Liver (tissue), 9 donors: ENCODE results near the gene CCDC12. TPM values are rescaled to one million over a fixed set of nuclear protein-coding genes. Genes with fewer than 3 reads are reported as not detected.

Experiments
- DNase-seq: peaks from one replicate; pipeline ENCODE4 v3.0.0-alpha.2; 2017; ENCODE audit warnings: low spot score
- H3K27ac ChIP-seq, 2 donors: one replicate each; pipeline ENCODE4 v1.7.0; 2013; ENCODE audit warnings: inconsistent platforms in 2 of 2, low read length in 2 of 2, control low read depth in 1 of 2, low read depth in 1 of 2, mild to moderate bottlenecking in 1 of 2
- H3K27me3 ChIP-seq, 4 donors: one replicate each; pipeline versions ENCODE4 v1.6.1 to v1.7.0; 2013; ENCODE audit warnings: low read length in 3 of 4, inconsistent platforms in 1 of 4, mild to moderate bottlenecking in 1 of 4, moderate library complexity in 1 of 4; ENCODE audit not compliant: control insufficient read depth in 4 of 4, insufficient read depth in 4 of 4
- H3K36me3 ChIP-seq, 4 donors: one replicate each; pipeline versions ENCODE4 v1.6.1 to v1.7.0; 2013; ENCODE audit warnings: low read length in 3 of 4, mild to moderate bottlenecking in 3 of 4, low read depth in 1 of 4, moderate library complexity in 1 of 4; ENCODE audit not compliant: control insufficient read depth in 4 of 4, insufficient read depth in 3 of 4
- H3K4me1 ChIP-seq, 4 donors: one replicate each; pipeline versions ENCODE4 v1.6.1 to v1.7.0; 2013; ENCODE audit warnings: low read length in 3 of 4, mild to moderate bottlenecking in 3 of 4, moderate library complexity in 1 of 4; ENCODE audit not compliant: control insufficient read depth in 4 of 4, insufficient read depth in 4 of 4
- H3K4me3 ChIP-seq, 3 donors: one replicate each; pipeline versions ENCODE4 v1.6.1 to v1.7.0; 2013; ENCODE audit warnings: low read length in 3 of 3, control low read depth in 1 of 3, low read depth in 1 of 3, mild to moderate bottlenecking in 1 of 3
- H3K9ac ChIP-seq, 2 donors: one replicate each; pipeline ENCODE4 v1.7.0; 2013; ENCODE audit warnings: low read length in 2 of 2, mild to moderate bottlenecking in 2 of 2, moderate library complexity in 2 of 2, control low read depth in 1 of 2, low read depth in 1 of 2
- H3K9me3 ChIP-seq, 4 donors: one replicate each; pipeline versions ENCODE4 v1.6.1 to v1.7.0; 2013; ENCODE audit warnings: low read length in 3 of 4; ENCODE audit not compliant: control insufficient read depth in 4 of 4
- EGR1 ChIP-seq, 2 donors: IDR thresholded peaks; 2 replicates each; pipeline ENCODE4 v1.6.1; 2016 to 2018; ENCODE audit warnings: antibody characterized with exemption in 2 of 2, low read depth in 2 of 2
- FOXA1 ChIP-seq: IDR thresholded peaks from 2 replicates; pipeline ENCODE4 v1.6.1; 2016; ENCODE audit warnings: antibody characterized with exemption
- FOXA2 ChIP-seq: IDR thresholded peaks from 2 replicates; pipeline ENCODE4 v1.6.1; 2016; ENCODE audit warnings: antibody characterized with exemption
- GABPA ChIP-seq, 2 donors: IDR thresholded peaks in 1 of 2; conservative IDR thresholded peaks in 1 of 2; 2 replicates each; pipeline ENCODE4 v1.6.1; 2016; ENCODE audit warnings: antibody characterized with exemption in 2 of 2, mild to moderate bottlenecking in 1 of 2, moderate library complexity in 1 of 2
- HNF4A ChIP-seq, 2 donors: conservative IDR thresholded peaks; 2 replicates each; pipeline ENCODE4 v1.6.1; 2016; ENCODE audit warnings: antibody characterized with exemption in 2 of 2, mild to moderate bottlenecking in 2 of 2
- HNF4G ChIP-seq: IDR thresholded peaks from 2 replicates; pipeline ENCODE4 v1.6.1; 2016; ENCODE audit warnings: antibody characterized with exemption
- JUND ChIP-seq, 2 donors: IDR thresholded peaks; 2 replicates each; pipeline ENCODE4 v1.6.1; 2016; ENCODE audit warnings: antibody characterized with exemption in 2 of 2
- MAX ChIP-seq: IDR thresholded peaks from 2 replicates; pipeline ENCODE4 v1.6.1; 2016; ENCODE audit warnings: antibody characterized with exemption
- NR2F2 ChIP-seq: IDR thresholded peaks from 2 replicates; pipeline ENCODE4 v1.6.1; 2016; ENCODE audit warnings: antibody characterized with exemption
- RAD21 ChIP-seq, 2 donors: IDR thresholded peaks; 2 replicates each; pipeline ENCODE4 v1.6.1; 2016; ENCODE audit warnings: antibody characterized with exemption in 2 of 2, mild to moderate bottlenecking in 2 of 2
- RXRA ChIP-seq, 2 donors: IDR thresholded peaks; 2 replicates each; pipeline ENCODE4 v1.6.1; 2017 to 2018; ENCODE audit warnings: antibody characterized with exemption in 2 of 2, mild to moderate bottlenecking in 1 of 2
- SP1 ChIP-seq: IDR thresholded peaks from 2 replicates; pipeline ENCODE4 v1.6.1; 2018; ENCODE audit warnings: antibody characterized with exemption, mild to moderate bottlenecking
- TAF1 ChIP-seq: conservative IDR thresholded peaks from 2 replicates; pipeline ENCODE4 v1.6.1; 2016; ENCODE audit warnings: antibody characterized with exemption, mild to moderate bottlenecking
- YY1 ChIP-seq: IDR thresholded peaks from 2 replicates; pipeline ENCODE4 v1.6.1; 2016; ENCODE audit warnings: antibody characterized with exemption, mild to moderate bottlenecking
- ZBTB33 ChIP-seq: IDR thresholded peaks from 2 replicates; pipeline ENCODE4 v1.6.1; 2016; ENCODE audit warnings: antibody characterized with exemption
- WGBS: extraction: QIAGEN DNeasy Blood & Tissue Kit; methylation state at CpG from one replicate; pipeline ENCODE4 v1.1.7; 2013; 5-methylcytosine and 5-hydroxymethylcytosine counted together
- polyA plus RNA-seq, 2 donors: library from polyadenylated mRNA; stranded (reverse) in 1 of 2; unstranded in 1 of 2; fragments of 200-250 nt in 1 of 2; fragments of >200 nt in 1 of 2; fragmentation: Nextera tagmentation in 1 of 2; extraction: Ambion mirVana in 1 of 2; gene quantifications; one replicate each; pipeline versions ENCODE4 v1.2.1 to v1.2.3, GENCODE V29; 2013 to 2015
- total RNA-seq, 2 donors: library from RNA; depleted of rRNA; stranded (reverse); fragments of >200 nt; gene quantifications; one replicate each; pipeline ENCODE4 v1.2.3, GENCODE V29; 2014
- TF ChIP-seq, protein P1 (sequence below): fragments of 150-350 bp; IDR thresholded peaks from 2 replicates; pipeline ENCODE4 v1.5.1; 2017; ENCODE audit warnings: improper control_type of control experiment, low read depth, low read length; ENCODE audit not compliant: missing input control
- TF ChIP-seq, protein P2 (sequence below): IDR thresholded peaks from 2 replicates; pipeline ENCODE4 v1.6.1; 2016; ENCODE audit warnings: antibody characterized with exemption, mild to moderate bottlenecking
- TF ChIP-seq, protein P3 (sequence below): IDR thresholded peaks from 2 replicates; pipeline ENCODE4 v1.6.1; 2016; ENCODE audit warnings: antibody characterized with exemption
- donor health status: healthy.
- donor health status: healthy.
- donor health status: healthy.
- donor health status: healthy.
- donor health status: healthy.

Gene CCDC12
- total and polyA plus RNA-seq, 4 donors, result 8.5 to 35.1 (median 26.6) TPM

DNA sequence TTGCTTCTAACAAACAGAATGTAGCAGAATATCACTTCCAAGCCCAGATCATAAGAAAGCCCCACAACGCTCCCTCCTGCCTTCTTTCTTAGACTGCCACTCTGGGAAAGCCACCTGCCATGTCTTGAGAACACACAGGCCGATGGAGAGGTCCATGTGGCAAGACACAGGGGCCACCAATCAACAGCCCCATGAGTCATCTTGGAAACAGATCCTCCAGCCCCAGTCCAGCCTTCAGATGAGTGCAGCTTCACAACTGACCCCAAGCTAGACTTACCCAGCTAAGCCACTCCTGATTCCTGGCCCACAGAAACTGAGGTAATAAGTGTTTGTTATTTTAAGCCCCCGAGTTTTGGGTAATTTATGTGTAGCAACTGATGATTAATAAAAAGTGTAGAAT lies 59.3 kb downstream of the CCDC12 start:
- WGBS, result 97% methylated on average over 3 of the region's 3 CpGs
- no peak for TF ChIP-seq ZBTB33
- TF ChIP-seq, protein P1, sequence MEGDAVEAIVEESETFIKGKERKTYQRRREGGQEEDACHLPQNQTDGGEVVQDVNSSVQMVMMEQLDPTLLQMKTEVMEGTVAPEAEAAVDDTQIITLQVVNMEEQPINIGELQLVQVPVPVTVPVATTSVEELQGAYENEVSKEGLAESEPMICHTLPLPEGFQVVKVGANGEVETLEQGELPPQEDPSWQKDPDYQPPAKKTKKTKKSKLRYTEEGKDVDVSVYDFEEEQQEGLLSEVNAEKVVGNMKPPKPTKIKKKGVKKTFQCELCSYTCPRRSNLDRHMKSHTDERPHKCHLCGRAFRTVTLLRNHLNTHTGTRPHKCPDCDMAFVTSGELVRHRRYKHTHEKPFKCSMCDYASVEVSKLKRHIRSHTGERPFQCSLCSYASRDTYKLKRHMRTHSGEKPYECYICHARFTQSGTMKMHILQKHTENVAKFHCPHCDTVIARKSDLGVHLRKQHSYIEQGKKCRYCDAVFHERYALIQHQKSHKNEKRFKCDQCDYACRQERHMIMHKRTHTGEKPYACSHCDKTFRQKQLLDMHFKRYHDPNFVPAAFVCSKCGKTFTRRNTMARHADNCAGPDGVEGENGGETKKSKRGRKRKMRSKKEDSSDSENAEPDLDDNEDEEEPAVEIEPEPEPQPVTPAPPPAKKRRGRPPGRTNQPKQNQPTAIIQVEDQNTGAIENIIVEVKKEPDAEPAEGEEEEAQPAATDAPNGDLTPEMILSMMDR, result no peak
- Histone ChIP-seq H3K9me3 (no peaks in the 10 kb centered on the region), H3K9ac (no peak overlapping the region), H3K4me1 (peaks cover 0 to 6% (median 3%) of the 10 kb centered on the region in 4 donors), H3K27me3 (no peaks in the 10 kb centered on the region), H3K4me3 (no peak overlapping the region), H3K36me3 (peaks cover 19 to 30% (median 24%) of the 10 kb centered on the region in 4 donors), H3K27ac (no peak overlapping the region)
- DNase-seq, result no peak

DNA sequence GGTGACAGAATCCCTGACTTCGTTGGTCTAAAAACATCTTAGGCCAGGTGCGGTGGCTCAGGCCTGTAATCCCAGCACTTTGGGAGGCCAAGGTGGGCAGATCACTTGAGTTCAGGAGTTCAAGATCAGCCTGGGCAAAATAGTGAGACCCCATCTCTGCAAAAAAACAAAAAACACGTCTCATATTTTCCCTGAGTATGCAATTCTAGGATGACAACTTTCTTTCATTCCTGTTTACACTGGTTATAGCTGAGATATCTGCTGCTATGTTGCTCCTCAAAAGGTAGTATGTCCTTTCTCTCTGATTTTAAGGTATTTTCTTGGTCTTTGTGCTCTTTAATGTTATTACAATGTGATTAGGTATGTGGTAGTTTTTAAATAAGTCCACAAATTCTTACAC lies 59.7 kb downstream of the CCDC12 start:
- DNase-seq, result no peak
- Histone ChIP-seq H3K27me3 (no peaks in the 10 kb centered on the region), H3K36me3 (peaks cover 15 to 25% (median 21%) of the 10 kb centered on the region in 4 donors), H3K4me1 (peaks cover 0 to 6% (median 3%) of the 10 kb centered on the region in 4 donors), H3K4me3 (no peak overlapping the region), H3K9ac (no peak overlapping the region), H3K27ac (no peak overlapping the region), H3K9me3 (no peaks in the 10 kb centered on the region)
- TF ChIP-seq JUND (IDR thresholded peaks at IDR 0.05), result no peak
- TF ChIP-seq EGR1 (IDR thresholded peaks at IDR 0.05; ENCODE audit: low read depth in 2 of 2), result no peak
- no peak for TF ChIP-seq HNF4G
- TF ChIP-seq MAX, result no peak
- 87% methylated on average over 3 of the region's 3 CpGs for WGBS

GRCh38 chr3:46916278-46916677 lies 60.3 kb downstream of the CCDC12 start:
- H3K27me3 ChIP-seq, result no peaks in the 10 kb centered on the region
- DNase-seq, result no peak
- peaks cover 12 to 20% (median 16%) of the 10 kb centered on the region in 4 donors for H3K36me3 ChIP-seq
- no peak overlapping the region for H3K9ac ChIP-seq
- H3K4me3 ChIP-seq, result no peak overlapping the region
- peaks cover 0 to 6% (median 3%) of the 10 kb centered on the region in 4 donors for H3K4me1 ChIP-seq
- 93% methylated on average over 1 of the region's 1 CpG for WGBS
- no peaks in the 10 kb centered on the region for H3K9me3 ChIP-seq
- H3K27ac ChIP-seq, result no peak overlapping the region
- TF ChIP-seq RXRA (IDR thresholded peaks at IDR 0.05), result no peak
- TF ChIP-seq FOXA2, result no peak
- no peak for TF ChIP-seq YY1
- no peak for TF ChIP-seq FOXA1
- no peak for TF ChIP-seq GABPA (IDR thresholded peaks at IDR 0.05 in 1 of 2, conservative IDR thresholded peaks at IDR 0.05 in 1 of 2)
- TF ChIP-seq JUND (IDR thresholded peaks at IDR 0.05), result no peak
- TF ChIP-seq TAF1, result no peak
- no peak for TF ChIP-seq MAX
- TF ChIP-seq HNF4G, result no peak
- TF ChIP-seq, protein P1, result no peak
- TF ChIP-seq NR2F2, result no peak
- TF ChIP-seq, protein P2, sequence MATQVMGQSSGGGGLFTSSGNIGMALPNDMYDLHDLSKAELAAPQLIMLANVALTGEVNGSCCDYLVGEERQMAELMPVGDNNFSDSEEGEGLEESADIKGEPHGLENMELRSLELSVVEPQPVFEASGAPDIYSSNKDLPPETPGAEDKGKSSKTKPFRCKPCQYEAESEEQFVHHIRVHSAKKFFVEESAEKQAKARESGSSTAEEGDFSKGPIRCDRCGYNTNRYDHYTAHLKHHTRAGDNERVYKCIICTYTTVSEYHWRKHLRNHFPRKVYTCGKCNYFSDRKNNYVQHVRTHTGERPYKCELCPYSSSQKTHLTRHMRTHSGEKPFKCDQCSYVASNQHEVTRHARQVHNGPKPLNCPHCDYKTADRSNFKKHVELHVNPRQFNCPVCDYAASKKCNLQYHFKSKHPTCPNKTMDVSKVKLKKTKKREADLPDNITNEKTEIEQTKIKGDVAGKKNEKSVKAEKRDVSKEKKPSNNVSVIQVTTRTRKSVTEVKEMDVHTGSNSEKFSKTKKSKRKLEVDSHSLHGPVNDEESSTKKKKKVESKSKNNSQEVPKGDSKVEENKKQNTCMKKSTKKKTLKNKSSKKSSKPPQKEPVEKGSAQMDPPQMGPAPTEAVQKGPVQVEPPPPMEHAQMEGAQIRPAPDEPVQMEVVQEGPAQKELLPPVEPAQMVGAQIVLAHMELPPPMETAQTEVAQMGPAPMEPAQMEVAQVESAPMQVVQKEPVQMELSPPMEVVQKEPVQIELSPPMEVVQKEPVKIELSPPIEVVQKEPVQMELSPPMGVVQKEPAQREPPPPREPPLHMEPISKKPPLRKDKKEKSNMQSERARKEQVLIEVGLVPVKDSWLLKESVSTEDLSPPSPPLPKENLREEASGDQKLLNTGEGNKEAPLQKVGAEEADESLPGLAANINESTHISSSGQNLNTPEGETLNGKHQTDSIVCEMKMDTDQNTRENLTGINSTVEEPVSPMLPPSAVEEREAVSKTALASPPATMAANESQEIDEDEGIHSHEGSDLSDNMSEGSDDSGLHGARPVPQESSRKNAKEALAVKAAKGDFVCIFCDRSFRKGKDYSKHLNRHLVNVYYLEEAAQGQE, result no peak
- TF ChIP-seq RAD21 (IDR thresholded peaks at IDR 0.05), result no peak
- no peak for TF ChIP-seq HNF4A (conservative IDR thresholded peaks at IDR 0.05)
- TF ChIP-seq, protein P3, sequence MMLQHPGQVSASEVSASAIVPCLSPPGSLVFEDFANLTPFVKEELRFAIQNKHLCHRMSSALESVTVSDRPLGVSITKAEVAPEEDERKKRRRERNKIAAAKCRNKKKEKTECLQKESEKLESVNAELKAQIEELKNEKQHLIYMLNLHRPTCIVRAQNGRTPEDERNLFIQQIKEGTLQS, result no peak
- TF ChIP-seq SP1, result no peak
